Activated T-cell treated with anti-CD3 and anti-CD28 coated beads, Interleukin-2, amount 50 U/mL, for 48 hours (primary cell): ENCODE measurements around the gene NSUN6.

Source experiments
- DNase-seq, 2 experiments: peaks; one replicate each; pipeline ENCODE4 v3.0.0-alpha.2; 2020

Gene NSUN6

DNA sequence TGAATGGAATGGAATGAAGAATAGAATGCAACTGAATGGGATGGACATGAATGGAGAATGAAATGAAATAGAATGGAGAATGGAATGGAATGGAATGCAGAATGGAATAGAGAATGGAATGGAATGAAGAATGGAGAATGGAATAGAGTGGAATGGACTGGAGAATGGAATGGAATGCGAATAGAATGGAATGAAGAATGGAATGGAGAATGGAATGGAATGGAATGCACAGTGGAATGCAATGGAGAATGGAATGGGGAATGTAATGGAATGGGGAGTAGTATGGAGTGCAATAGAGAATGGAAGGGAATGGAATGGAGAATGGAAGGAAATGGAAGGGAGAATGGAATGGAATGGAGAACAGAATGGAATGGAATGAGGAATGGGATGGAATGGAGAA is 93.4 kb downstream of the NSUN6 start:
- no peak for DNase-seq

- no peak for DNase-seq
Measured at GRCh38 chr10:18556522-18557147, 94.8 kb downstream of the NSUN6 start.

DNA sequence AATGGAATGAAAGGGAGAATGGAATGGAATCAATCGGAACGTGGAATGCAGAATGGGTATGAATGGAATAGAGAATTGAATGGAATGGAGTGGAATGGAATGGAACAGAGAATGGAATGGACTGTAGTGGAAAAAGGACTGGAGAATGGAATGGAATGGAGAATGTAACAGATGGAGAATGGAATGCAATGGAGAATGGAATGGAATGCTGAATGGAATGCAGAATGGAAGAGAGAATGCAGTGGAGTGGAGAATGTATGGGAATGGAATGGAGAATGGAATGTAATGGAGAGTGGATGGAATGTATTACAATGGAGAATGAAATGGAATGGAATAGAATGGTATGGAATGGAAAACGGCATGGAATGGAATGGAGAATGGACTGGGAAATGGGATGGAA is 96.9 kb downstream of the NSUN6 start:
- DNase-seq = no peak

GRCh38 chr10:18551473-18551872 is 99.9 kb downstream of the NSUN6 start:
- DNase-seq = no peak

DNA sequence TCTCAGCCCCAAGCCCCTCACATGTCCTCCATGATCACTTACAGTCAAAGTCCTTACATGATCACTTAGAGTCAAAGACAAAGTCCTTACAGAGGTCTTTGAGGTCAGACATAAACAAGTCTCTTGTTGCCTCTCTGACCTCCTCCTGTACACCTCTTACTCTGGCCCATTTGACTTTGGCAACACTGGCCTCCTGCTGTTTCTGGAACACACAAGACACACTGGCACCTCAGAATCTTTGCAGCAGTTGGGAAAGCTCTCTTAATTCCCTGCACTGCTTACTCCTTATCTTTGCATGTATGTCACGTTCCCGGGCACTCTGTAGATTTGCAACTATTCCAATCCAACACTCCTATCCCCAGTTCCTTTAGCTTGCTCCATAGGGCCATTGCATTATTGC is 102.3 kb downstream of the NSUN6 start:
- DNase-seq = no peak

DNA sequence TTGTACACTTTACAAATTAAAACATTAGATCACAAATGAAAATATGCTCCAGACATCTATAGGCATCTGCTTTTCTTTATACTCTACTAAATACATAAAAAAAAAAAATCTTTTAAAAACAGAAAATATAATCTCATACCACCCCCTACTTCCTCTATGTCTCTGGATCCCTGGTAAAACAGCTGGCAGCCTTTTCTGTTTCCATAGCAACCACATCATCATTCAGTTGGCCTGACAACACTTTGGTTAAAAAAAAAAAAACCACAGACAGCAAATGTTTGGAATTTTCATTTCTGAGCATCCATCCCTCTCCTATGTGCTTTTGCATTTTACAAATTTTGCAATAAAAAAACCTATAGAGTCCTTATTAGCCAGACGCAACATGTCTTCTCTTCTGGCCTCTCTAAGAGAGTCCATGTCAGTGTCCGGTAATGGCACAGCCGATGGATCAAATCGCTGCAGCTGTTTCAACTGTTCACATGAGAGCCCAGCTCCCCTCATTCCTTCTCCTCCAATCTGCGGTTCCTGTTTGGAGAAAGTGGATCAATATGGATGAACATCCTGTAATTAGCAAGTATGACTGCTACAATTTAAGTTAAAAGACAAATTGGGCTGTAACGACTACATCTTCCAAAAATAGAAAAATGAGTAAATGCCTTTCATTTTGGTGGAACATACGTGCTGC is 105.6 kb downstream of the NSUN6 start:
- no peak for DNase-seq

DNA sequence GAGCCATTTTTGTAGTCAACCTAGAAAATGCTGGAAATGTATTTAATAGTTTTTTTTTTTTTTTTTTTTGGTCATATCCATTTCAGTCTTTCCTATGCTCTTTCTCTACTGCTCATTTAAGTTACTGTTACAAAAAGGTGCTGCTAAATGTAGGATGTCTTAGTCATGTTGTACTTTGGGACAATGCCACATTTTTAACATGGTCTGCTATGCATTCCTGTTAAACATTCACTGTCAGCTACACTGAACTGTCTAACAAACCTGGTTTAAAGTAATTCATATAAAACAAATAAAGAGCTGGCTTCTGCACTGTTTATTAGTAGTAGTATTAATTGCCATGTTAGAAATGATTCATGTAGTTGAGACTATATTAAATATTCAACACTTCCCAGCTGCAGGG is 108.6 kb downstream of the NSUN6 start:
- no peak for DNase-seq

GRCh38 chr10:18540195-18540594 is 111.2 kb downstream of the NSUN6 start:
- no peak for DNase-seq

DNA sequence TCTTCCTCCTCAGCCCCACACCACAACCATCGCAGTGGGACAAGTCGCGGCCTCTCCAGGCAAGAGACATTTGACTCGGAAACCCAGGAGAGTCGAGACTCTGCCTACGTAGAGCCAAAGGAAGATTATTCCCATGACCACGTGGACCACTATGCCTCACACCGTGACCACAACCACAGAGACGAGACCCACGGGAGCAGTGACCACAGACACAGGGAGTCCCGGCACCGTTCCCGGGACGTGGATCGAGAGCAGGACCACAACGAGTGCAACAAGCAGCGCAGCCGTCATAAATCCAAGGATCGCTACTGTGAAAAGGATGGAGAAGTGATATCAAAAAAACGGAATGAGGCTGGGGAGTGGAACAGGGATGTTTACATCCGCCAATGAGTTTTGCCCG is 112.1 kb downstream of the NSUN6 start:
- DNase-seq = no peak

GRCh38 chr10:18533896-18534295 is 117.5 kb downstream of the NSUN6 start:
- no peak for DNase-seq

- DNase-seq = no peak
Measured at GRCh38 chr10:18532881-18533535, 118.4 kb downstream of the NSUN6 start.

- DNase-seq = no peak
Measured at GRCh38 chr10:18528292-18528691, 123.1 kb downstream of the NSUN6 start.

- no peak for DNase-seq
Measured at GRCh38 chr10:18527687-18528086, 123.7 kb downstream of the NSUN6 start.

- no peak for DNase-seq
Measured at GRCh38 chr10:18523858-18524257, 127.5 kb downstream of the NSUN6 start.

DNA sequence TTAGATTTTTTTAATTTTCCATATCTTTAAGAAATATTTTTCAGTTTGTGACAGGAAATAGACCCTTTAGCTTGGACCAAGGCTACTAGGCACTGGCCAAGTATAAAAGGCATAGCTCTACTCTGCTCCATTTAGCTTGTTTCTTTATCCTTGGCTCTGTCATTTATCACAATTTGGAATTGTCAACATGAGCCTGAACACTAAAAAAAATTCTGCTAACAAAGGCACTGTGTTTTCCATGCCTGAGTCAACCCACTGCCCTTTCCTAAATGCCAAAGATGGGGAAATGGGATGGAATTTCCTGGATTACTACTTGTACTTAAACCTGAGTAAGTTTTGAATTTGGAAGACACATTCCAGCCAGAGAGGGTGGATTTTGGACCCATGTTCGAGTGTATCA is 128.4 kb downstream of the NSUN6 start:
- no peak for DNase-seq

GRCh38 chr10:18516851-18517250 is 134.5 kb downstream of the NSUN6 start:
- DNase-seq = no peak

- no peak for DNase-seq
Measured at GRCh38 chr10:18514537-18514936, 136.8 kb downstream of the NSUN6 start.

DNA sequence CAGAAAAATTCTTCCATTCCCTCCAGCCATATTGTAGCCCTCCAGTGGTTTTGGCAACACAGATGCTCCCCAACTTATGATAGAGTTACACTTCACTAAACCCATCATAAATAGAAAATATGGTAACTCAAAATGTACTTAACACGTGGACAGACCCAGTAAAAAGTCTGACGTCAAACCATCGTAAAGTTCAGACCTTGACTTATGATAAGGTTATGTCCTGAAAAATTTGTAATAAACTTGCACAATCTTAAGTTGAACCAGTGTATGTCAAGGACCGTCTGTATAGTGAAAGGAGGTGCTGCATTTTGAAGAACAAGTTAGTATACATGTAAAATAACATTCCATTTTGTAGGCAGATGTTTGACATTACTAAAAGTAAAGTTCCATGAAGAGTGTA is 142.8 kb downstream of the NSUN6 start:
- no peak for DNase-seq

DNA sequence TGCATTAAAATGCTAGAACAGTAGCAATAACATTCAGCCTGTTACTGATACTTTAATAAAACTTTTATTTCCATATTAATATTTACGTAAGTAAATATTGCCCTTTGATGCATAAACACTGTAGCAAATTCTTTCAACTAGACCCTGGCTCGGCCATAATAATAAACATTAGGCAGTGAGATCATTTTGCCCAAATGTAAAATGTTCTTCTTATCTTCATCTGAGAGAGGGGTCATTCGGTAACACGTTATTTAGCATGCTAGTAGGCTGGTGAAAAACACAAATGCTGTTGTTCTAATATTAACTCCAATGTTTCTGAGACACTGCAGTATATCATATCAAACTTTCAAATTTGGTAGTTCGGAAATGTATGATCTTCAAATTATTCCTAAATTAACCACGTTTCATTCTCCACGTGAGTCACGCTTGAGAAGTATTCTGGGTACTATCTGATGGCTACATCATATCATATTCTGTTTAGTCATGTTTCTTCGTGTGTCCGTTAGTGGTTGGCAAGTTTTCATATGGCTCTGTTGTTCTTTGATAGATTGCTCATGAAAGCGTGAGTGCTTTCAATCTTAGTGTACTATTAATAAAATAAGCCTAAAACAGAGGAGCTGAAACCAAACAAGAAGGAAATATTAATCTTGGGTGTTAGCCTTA is 145.8 kb downstream of the NSUN6 start:
- DNase-seq = no peak

- no peak for DNase-seq
Measured at GRCh38 chr10:18504161-18504560, 147.2 kb downstream of the NSUN6 start.

- no peak for DNase-seq
Measured at GRCh38 chr10:18501629-18502028, 149.8 kb downstream of the NSUN6 start.

DNA sequence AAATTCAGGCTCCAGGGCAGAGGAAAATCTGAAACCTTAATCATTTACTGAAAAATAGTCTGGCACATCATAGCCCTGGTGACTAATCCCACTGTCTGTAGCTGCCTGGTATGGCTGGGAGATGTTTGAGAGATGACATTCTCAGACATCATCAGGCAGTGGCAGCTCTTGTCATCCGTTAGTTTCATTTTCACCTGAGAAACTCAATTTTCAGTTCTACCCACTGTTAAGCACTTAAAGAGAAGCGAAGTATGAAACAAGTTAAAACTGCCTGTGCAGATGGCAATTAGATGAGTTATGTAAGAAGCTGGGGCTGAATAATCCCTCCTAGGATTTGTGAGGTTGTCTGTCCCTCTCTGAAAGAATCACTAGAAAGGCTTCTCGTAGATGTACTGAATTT is 150.2 kb downstream of the NSUN6 start:
- DNase-seq = no peak

- DNase-seq = no peak
Measured at GRCh38 chr10:18500576-18500975, 150.8 kb downstream of the NSUN6 start.

DNA sequence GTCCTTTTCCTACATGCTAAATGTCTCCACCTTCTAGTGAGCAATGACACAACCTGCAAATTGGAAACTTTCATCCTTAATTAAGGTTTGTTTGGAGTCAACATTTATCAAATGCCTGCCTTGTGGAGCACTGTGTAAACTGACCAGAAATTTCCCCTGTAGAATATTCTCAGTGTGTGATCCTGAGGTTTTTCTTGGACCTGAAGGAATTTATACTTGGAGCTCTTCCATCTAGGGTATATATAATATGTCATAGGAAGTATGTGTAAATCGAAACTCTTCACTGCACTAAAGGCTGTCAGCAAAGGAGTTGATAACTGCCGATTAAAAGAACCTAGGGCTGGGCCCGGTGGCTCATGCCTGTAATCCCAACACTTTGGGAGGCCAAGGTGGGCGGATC is 152.4 kb downstream of the NSUN6 start:
- DNase-seq = no peak
